Adrenal gland (tissue), 5 donors: ENCODE results near the gene MAP3K8.

Experiments
- POLR2A ChIP-seq, 2 donors: fragments of 450-650 bp; IDR thresholded peaks; one replicate each; pipeline ENCODE4 v1.6.1; 2017; ENCODE audit warnings: antibody characterized with exemption in 2 of 2, mild to moderate bottlenecking in 2 of 2, moderate library complexity in 1 of 2
- TF ChIP-seq, protein P1 (sequence below), 6 experiments: fragments of 450-650 bp in 4 of 6; fragments of 200-600 bp in 2 of 6; sonication (generic) in 1 of 6; IDR thresholded peaks; 1 replicate in 5 of 6; 2 replicates in 1 of 6; pipeline versions ENCODE4 v1.5.1 to v1.8.0; 2016 to 2021; ENCODE audit warnings: antibody characterized with exemption in 6 of 6, mild to moderate bottlenecking in 2 of 6, moderate library complexity in 1 of 6
- donor health status: DM: no; HTN: no; CAD: no.

DNA sequence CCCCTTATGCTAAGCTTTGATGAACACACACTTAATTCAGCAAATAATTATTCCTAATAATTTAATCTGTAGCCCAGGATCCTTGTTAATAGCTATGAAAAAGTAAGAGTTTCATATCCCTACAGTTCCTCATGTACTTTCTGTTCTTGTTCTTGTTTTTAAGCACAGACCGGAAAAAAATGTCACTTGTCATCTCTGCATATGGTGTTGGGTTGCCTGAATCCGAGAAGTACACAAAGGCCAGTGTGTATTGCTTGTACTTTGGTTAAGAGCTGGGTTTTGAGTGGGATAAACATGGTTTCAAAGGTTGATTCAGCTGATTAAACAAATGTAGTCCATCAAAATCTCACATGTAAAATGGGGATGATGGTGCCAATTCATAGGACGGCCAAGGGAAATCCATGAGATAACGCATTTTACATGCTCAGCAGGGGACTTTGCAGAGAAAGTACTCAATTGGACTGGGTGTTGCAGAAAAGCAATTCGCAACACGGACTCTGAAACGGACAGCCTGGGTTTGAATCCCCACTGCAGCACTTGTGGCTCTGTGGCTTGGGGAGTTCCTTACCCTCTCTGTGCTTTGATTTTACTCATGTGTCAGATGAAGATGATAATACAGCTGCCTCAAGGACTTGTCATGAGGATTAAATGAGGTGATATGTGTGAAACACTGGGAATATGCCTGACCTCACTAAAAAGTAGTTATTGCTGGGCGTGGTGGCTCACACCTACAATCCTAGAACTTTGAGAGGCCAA is 71.7 kb downstream of the MAP3K8 start:
- TF ChIP-seq, protein P1, sequence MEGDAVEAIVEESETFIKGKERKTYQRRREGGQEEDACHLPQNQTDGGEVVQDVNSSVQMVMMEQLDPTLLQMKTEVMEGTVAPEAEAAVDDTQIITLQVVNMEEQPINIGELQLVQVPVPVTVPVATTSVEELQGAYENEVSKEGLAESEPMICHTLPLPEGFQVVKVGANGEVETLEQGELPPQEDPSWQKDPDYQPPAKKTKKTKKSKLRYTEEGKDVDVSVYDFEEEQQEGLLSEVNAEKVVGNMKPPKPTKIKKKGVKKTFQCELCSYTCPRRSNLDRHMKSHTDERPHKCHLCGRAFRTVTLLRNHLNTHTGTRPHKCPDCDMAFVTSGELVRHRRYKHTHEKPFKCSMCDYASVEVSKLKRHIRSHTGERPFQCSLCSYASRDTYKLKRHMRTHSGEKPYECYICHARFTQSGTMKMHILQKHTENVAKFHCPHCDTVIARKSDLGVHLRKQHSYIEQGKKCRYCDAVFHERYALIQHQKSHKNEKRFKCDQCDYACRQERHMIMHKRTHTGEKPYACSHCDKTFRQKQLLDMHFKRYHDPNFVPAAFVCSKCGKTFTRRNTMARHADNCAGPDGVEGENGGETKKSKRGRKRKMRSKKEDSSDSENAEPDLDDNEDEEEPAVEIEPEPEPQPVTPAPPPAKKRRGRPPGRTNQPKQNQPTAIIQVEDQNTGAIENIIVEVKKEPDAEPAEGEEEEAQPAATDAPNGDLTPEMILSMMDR (IDR thresholded peaks at IDR 0.05) = no peak
- no peak for TF ChIP-seq POLR2A (IDR thresholded peaks at IDR 0.05)
